H9 (cell line): ENCODE measurements around the gene PLA2G4C. TPM values are rescaled to one million over a fixed set of nuclear protein-coding genes. Genes with fewer than 3 reads are reported as not detected.

Experiments used
- DNase-seq: peaks from one replicate; pipeline ENCODE4 v3.0.0-alpha.2; 2017
- H2AFZ ChIP-seq: one replicate; pipeline ENCODE4 v1.6.1; 2013; ENCODE audit warnings: mild to moderate bottlenecking, low read length, control low read depth, moderate library complexity
- H2AK5ac ChIP-seq: 2 replicates; pipeline ENCODE4 v1.6.1; 2013; ENCODE audit warnings: low read length, control low read depth, mixed read lengths; ENCODE audit not compliant: insufficient read length
- H2BK120ac ChIP-seq: one replicate; pipeline ENCODE4 v1.6.1; 2013; ENCODE audit warnings: low read depth, mild to moderate bottlenecking, low read length, control low read depth, inconsistent platforms; ENCODE audit not compliant: poor library complexity, severe bottlenecking
- H2BK12ac ChIP-seq: 2 replicates; pipeline ENCODE4 v1.6.1; 2013; ENCODE audit warnings: low read length, control low read depth, mixed read lengths, low read depth; ENCODE audit not compliant: insufficient read length
- H2BK15ac ChIP-seq: 2 replicates; pipeline ENCODE4 v1.6.1; 2013; ENCODE audit warnings: low read depth, low read length, control low read depth
- H2BK20ac ChIP-seq: one replicate; pipeline ENCODE4 v1.6.1; 2013; ENCODE audit warnings: low read depth, mild to moderate bottlenecking, low read length, control low read depth, inconsistent platforms; ENCODE audit not compliant: poor library complexity, severe bottlenecking
- H2BK5ac ChIP-seq: 2 replicates; pipeline ENCODE4 v1.6.1; 2013; ENCODE audit warnings: low read length, control low read depth, mixed read lengths; ENCODE audit not compliant: insufficient read length
- H3K14ac ChIP-seq: 2 replicates; pipeline ENCODE4 v1.6.1; 2013; ENCODE audit warnings: low read length, control low read depth; ENCODE audit not compliant: insufficient read depth
- H3K18ac ChIP-seq: 2 replicates; pipeline ENCODE4 v1.6.1; 2013; ENCODE audit warnings: low read depth, mild to moderate bottlenecking, mixed read lengths, low read length, control low read depth; ENCODE audit not compliant: insufficient read length
- H3K23ac ChIP-seq: 2 replicates; pipeline ENCODE4 v1.6.1; 2013; ENCODE audit warnings: low read length, control low read depth, mixed read lengths, low read depth; ENCODE audit not compliant: insufficient read length
- H3K23me2 ChIP-seq: 2 replicates; pipeline ENCODE4 v1.6.1; 2013; ENCODE audit warnings: low read depth, mild to moderate bottlenecking, mixed read lengths, low read length, control low read depth; ENCODE audit not compliant: insufficient read length, poor library complexity, severe bottlenecking
- H3K27ac ChIP-seq: 2 replicates; pipeline ENCODE4 v1.5.1; 2013; ENCODE audit warnings: low read length, control low read depth, mixed read lengths, low read depth; ENCODE audit not compliant: insufficient read length
- H3K27me3 ChIP-seq: 2 replicates; pipeline ENCODE4 v1.6.1; 2013; ENCODE audit warnings: low read length, control low read depth, inconsistent platforms; ENCODE audit not compliant: insufficient read depth
- H3K4ac ChIP-seq: 2 replicates; pipeline ENCODE4 v1.6.1; 2013; ENCODE audit warnings: low read depth, mild to moderate bottlenecking, control low read depth, inconsistent platforms, low read length, moderate library complexity
- H3K4me1 ChIP-seq: 2 replicates; pipeline ENCODE4 v1.6.1; 2013; ENCODE audit warnings: low read length, control low read depth, inconsistent platforms; ENCODE audit not compliant: insufficient read depth
- H3K4me2 ChIP-seq: 2 replicates; pipeline ENCODE4 v1.6.1; 2013; ENCODE audit warnings: low read length, control low read depth, mixed read lengths; ENCODE audit not compliant: insufficient read length, insufficient read depth
- H3K56ac ChIP-seq: 2 replicates; pipeline ENCODE4 v1.6.1; 2013; ENCODE audit warnings: low read depth, mild to moderate bottlenecking, mixed read lengths, low read length, control low read depth; ENCODE audit not compliant: insufficient read length
- H3K79me1 ChIP-seq: 2 replicates; pipeline ENCODE4 v1.6.1; 2013; ENCODE audit warnings: low read depth, mild to moderate bottlenecking, moderate library complexity, low read length, control low read depth, inconsistent platforms; ENCODE audit not compliant: insufficient read depth, poor library complexity, severe bottlenecking
- H3K79me2 ChIP-seq: 2 replicates; pipeline ENCODE4 v1.6.1; 2013; ENCODE audit warnings: low read length, control low read depth, inconsistent platforms; ENCODE audit not compliant: insufficient read depth
- H3K9ac ChIP-seq: 2 replicates; pipeline ENCODE4 v1.6.1; 2013; ENCODE audit warnings: low read length, control low read depth, mixed read lengths; ENCODE audit not compliant: insufficient read length; ENCODE audit errors: extremely low read depth
- H3K9me3 ChIP-seq: one replicate; pipeline ENCODE4 v1.6.1; 2013; ENCODE audit warnings: low read depth, low read length, inconsistent platforms; ENCODE audit not compliant: control insufficient read depth
- H3T11ph ChIP-seq: one replicate; pipeline ENCODE4 v1.6.1; 2013; ENCODE audit warnings: mild to moderate bottlenecking, low read length, control low read depth, inconsistent platforms
- H4K20me1 ChIP-seq: one replicate; pipeline ENCODE4 v1.6.1; 2013; ENCODE audit not compliant: control insufficient read depth, insufficient read length, insufficient read depth
- H4K5ac ChIP-seq: 2 replicates; pipeline ENCODE4 v1.6.1; 2013; ENCODE audit warnings: low read depth, mild to moderate bottlenecking, mixed read lengths, low read length, control low read depth; ENCODE audit not compliant: insufficient read length
- H4K8ac ChIP-seq: replicated peaks from 2 replicates; pipeline ENCODE4 v1.6.1; 2013; ENCODE audit warnings: low read length, control low read depth, mixed read lengths, low read depth; ENCODE audit not compliant: insufficient read length
- H4K91ac ChIP-seq: 2 replicates; pipeline ENCODE4 v1.6.1; 2013; ENCODE audit warnings: low read depth, mild to moderate bottlenecking, moderate library complexity, mixed read lengths, low read length, control low read depth; ENCODE audit not compliant: insufficient read length
- H3K27ac Mint-ChIP-seq, 3 experiments: 2 replicates in 2 of 3; 3 replicates in 1 of 3; pipeline ENCODE4 v1.8.0; 2020 to 2021; ENCODE audit warnings: mixed read lengths in 3 of 3, mild to moderate bottlenecking in 1 of 3, moderate library complexity in 1 of 3
- H3K27me3 Mint-ChIP-seq: 2 replicates; pipeline ENCODE4 v1.8.0; 2021; ENCODE audit warnings: low read depth, mild to moderate bottlenecking, moderate library complexity, mixed read lengths
- H3K36me3 Mint-ChIP-seq, 3 experiments: 2 replicates in 2 of 3; 3 replicates in 1 of 3; pipeline ENCODE4 v1.8.0; 2020 to 2021; ENCODE audit warnings: low read depth in 3 of 3, mixed read lengths in 3 of 3; ENCODE audit not compliant: insufficient read depth in 1 of 3
- H3K4me1 Mint-ChIP-seq, 2 experiments: 2 replicates each; pipeline ENCODE4 v1.8.0; 2020; ENCODE audit warnings: mixed read lengths in 2 of 2
- H3K4me3 Mint-ChIP-seq, 2 experiments: 2 replicates in 1 of 2; 3 replicates in 1 of 2; pipeline ENCODE4 v1.8.0; 2020 to 2021; ENCODE audit warnings: mild to moderate bottlenecking in 2 of 2, mixed read lengths in 2 of 2, moderate library complexity in 1 of 2
- H3K9me3 Mint-ChIP-seq, 2 experiments: 2 replicates in 1 of 2; 3 replicates in 1 of 2; pipeline ENCODE4 v1.8.0; 2020; ENCODE audit warnings: mild to moderate bottlenecking in 2 of 2, mixed read lengths in 2 of 2, moderate library complexity in 1 of 2
- CTCF ChIP-seq: fragments of 200-600 bp; sonication (generic); conservative IDR thresholded peaks from 3 replicates; pipeline ENCODE4 v1.8.0; 2021; ENCODE audit warnings: antibody characterized with exemption, mild to moderate bottlenecking
- WGBS: extraction: QIAGEN DNeasy Blood & Tissue Kit; methylation state at CpG from one replicate; pipeline ENCODE4 v1.1.7; 2013; ENCODE audit warnings: missing lambda C conversion rate, low lambda C conversion rate, mixed read lengths; ENCODE audit not compliant: insufficient read length; ENCODE audit errors: extremely low coverage; 5-methylcytosine and 5-hydroxymethylcytosine counted together
- total RNA-seq: library from RNA; stranded (reverse); gene quantifications from 2 replicates; pipeline ENCODE4 v1.2.1, GENCODE V29; 2021

Gene PLA2G4C
- total RNA-seq, 1 experiment from 2014 or later = 7.0 TPM

DNA sequence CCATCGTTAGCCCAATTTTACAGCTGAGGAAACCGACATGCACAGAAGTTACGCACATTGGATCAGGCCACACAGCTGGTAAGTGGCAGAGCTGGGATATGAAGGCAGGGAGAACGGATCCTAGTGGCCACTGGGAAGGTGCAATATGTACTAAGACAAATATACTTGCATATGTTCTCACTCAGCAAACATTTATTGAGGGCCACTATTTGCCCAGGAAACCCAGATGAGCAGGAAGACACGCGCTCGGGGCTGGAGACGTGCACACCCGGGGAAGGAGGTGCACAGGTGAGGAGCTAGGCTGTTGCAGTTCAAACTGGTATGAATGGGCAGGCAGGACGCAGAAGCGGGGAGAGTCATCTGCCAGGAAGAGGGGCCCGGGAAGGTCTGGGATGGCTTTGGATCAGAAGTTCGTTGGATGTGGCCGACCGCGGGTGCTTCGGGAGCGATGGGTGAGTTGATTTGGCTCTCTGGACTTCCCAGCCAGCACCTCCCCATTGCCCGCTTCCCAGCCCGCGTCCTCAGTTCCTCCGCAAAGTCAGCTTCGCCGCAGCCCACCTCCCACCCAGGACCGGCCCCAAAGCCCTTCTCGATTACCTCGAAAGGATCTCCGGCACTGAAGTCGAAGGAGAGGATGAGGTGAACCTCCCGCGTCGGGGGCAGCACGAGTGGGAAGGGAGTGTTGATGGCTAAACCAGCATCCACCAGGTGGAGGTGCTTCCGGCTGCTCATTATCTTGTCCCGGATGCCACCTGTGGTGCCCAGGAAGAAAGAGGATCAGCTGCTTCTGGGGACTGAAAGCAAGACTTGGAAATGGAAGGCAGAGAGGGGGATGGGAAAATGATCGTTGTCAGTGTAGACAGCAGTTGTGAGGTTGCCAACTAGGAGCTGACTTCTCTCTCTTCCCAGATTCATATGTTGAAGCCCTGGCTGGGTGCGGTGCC, 48.9 kb downstream of the PLA2G4C start:
- TF ChIP-seq CTCF = peak; percentile 36; the same call in 2 of the 3 replicates
- Histone ChIP-seq H3K4me1 (peaks cover 12% of the 10 kb centered on the region; the same call in 1 of the 2 replicates), H3K23ac (no peak overlapping the region), H3K79me1 (no peaks in the 10 kb centered on the region), H4K5ac (peak overlapping the region; percentile 16), H3K14ac (peak overlapping the region; percentile 64; the same call in 1 of the 2 replicates), H4K20me1 (no peaks in the 10 kb centered on the region), H3T11ph (no peak overlapping the region), H3K4me2 (peak overlapping the region; percentile 51), H2BK12ac (no peak overlapping the region), H2BK20ac (no peak overlapping the region), H3K27me3 (no peaks in the 10 kb centered on the region), H2BK120ac (no peak overlapping the region), H4K91ac (no peak overlapping the region), H3K18ac (peak overlapping the region; percentile 56), H3K56ac (no peak overlapping the region), H2AK5ac (no peak overlapping the region), H3K9ac (peak overlapping the region; percentile 15), H3K27ac (no peak overlapping the region), H3K79me2 (no peaks in the 10 kb centered on the region), H2AFZ (no peak overlapping the region), H3K4ac (no peak overlapping the region; the same call in 1 of the 2 replicates), H3K9me3 (no peaks in the 10 kb centered on the region), H2BK5ac (peak overlapping the region; percentile 34), H3K23me2 (no peaks in the 10 kb centered on the region), H4K8ac (peak overlapping the region; percentile 15), H2BK15ac (no peak overlapping the region)
- Mint-ChIP-seq H3K9me3 (peaks cover 4 to 6% of the 10 kb centered on the region in 2 experiments; a peak in 2 of 5 replicates), H3K4me1 (peaks cover 24 to 30% of the 10 kb centered on the region in 2 experiments), H3K4me3 (peak overlapping the region; percentile 58 to 72), H3K27ac (peak overlapping the region; percentile 56 to 96 (median 66); a peak in 6 of 7 replicates), H3K27me3 (peaks cover 1% of the 10 kb centered on the region; the same call in 1 of the 2 replicates), H3K36me3 (peaks cover 2 to 7% (median 6%) of the 10 kb centered on the region in 3 experiments; a peak in 5 of 7 replicates)
- peak; percentile 57 for DNase-seq
- WGBS = no CpG with 5 or more reads among the region's 37 CpGs
